Left cardiac atrium (tissue), 4 donors: ENCODE data around the gene TSPO. TPM values are rescaled to one million over a fixed set of nuclear protein-coding genes. Genes with fewer than 3 reads are reported as not detected.
"Not testable (repeated sequence)": the region's sequence is repeated elsewhere in the genome, so short reads cannot be mapped to it uniquely, and the experiment has no call there.

Experiments
- ATAC-seq, 2 donors: fragments of 200-7000 bp; cut with Tn5 transposase; one replicate each; pipeline ENCODE4 v1.9.1; 2020; ENCODE audit warnings: mild to moderate bottlenecking in 2 of 2, moderate library complexity in 2 of 2
- DNase-seq: peaks from one replicate; pipeline ENCODE4 v3.0.0-alpha.2; 2020
- intact Hi-C, 2 donors: fragments of 100-400 bp; cut with DNase I; formaldehyde crosslinking; loops; one replicate each; pipeline versions ENCODE4 v1.14.1 to v1.15.1; 2022 to 2023
- total RNA-seq, 2 donors: library from RNA; stranded (reverse); fragmentation: NEBNext Ultra II Directional; extraction: Animal tissue kit (Norgen Biotek cat#: 25700); gene quantifications; one replicate each; pipeline ENCODE4 v1.2.1, GENCODE V29; 2021
- donor health status: DM: no; HTN: yes; CAD: no.
- donor health status: DM: no; HTN: yes; CAD: no; lungs with severe emphysema.
- donor health status: DM: yes; HTN: yes; CAD: no.
- donor health status: Dilated cardiomyopathy.

The TSPO gene
- total RNA-seq, 2 donors from 2014 or later, result 96.2 to 147 TPM

DNA sequence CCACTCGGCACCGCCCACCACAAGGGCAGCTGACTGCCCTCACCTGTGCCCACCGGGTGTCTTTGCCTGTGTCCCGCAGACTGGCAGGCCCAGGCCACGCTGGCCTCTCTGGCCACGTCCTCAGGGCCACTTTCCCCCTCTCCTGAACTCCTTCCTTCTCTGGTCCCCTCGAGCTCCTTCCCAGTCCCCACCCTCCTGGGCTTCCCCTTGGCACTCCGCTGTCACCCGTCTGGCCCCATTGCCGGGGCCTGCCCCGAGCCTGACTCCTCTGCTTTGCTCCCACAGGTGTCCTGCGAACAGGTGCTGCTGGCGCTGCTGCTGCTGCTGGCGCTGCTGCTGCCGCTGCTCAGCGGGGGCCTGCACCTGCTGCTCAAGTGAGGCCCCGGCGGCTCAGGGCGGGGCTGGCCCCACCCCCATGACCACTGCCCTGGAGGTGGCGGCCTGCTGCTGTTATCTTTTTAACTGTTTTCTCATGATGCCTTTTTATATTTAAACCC is 22.4 kb upstream of the TSPO start:
- ATAC-seq (no peak), DNase-seq (no peak)
- intact Hi-C loops, result no loop called here

DNA sequence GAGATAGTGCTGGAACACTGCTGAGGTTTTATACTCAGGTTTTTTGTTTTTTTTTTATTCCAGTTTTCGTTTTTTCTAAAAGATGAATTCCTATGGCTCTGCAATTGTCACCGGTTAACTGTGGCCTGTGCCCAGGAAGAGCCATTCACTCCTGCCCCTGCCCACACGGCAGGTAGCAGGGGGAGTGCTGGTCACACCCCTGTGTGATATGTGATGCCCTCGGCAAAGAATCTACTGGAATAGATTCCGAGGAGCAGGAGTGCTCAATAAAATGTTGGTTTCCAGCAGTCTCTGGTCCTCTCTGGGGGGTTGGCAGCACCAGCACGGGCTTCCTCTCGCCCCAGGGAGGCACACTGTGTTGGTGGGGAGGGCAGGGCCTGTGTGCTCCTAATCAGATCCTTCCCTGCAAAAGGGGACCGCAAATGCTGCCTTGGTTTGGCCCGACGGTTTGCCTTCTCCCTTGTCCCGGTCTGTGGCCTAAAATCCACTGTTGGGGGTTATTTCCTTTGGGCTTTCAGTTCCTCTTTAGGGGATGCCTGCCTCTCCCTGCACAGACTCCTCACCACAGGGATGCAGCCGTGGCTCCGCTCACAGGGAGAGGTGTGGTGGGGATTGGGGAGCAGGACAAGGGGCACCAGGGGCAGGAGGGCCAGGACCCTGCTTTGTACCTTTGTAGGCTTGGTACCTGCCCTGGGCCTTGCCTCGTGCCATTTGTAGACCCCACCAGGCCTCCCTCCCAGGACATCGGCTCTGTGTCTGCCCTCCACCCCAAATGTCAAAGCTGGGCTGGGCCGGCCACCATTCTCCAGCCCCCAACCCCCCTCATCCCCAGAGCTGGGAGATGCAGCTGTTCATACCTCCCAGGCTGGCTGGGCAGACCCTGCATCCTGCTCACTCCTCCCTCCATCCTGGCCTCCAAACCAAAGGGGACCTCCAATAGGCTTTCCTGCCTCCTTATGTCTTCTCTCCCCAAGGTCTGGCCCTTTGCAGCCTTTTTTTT is 21.6 kb upstream of the TSPO start:
- intact Hi-C loops, result no loop called here
- DNase-seq (no peak), ATAC-seq (no peak)

DNA sequence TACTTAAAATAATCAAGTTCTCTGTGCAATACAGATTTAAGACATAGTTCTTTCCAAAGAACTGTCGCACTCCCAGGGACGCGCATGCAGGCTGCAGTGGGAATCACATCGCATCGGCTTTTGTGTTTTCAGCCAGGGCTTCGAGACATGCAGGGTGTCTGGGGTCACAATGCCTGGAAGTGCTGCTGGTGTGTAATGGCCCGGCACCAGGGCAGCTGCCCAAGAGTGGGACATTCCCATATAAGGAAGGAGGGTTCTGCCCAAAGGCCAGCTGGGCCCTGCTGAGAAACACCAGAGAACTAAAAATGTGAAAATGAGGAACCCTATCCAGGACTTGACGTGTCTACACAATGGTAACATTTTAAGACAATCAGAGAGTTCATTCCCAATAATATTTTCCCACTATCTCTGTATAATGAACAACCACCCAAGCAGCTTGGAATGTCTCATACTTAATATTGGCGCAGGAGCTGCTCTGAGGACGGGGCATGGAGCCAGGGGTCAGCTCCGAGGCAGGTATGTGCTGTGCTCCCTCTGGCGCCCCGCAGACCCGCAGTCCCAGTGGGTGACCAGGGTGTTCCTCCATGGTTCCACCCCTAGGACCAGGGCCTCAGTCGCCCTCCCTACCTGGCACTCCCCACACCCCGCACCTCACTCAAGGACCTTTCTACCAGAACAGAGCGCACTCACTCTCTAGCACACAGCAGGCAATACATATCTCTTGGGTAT is 19.4 kb upstream of the TSPO start:
- ATAC-seq (peak; percentile 63 to 77), DNase-seq (peak; percentile 64)
- intact Hi-C loops, result no loop called here

DNA sequence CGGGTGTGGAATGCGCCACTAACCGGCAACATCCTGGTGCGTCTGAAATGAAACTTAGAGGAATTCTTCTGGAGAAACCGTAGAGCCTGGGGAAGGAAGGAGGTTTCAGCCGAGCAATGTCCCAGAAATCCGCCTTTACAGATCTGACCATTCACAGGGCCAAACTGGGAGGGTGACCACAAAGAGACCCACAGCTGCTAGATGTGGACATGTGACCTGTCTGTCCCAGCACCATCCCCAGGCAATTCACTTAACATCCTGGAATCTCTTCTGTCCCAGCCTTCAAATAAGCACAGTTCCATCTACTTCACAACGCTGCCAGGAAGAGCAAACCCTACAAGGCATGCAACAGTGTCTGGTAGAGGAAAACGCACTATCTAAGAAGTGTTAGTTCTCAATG is 18.0 kb upstream of the TSPO start:
- intact Hi-C loops, result no loop called here
- DNase-seq (no peak), ATAC-seq (no peak)

DNA sequence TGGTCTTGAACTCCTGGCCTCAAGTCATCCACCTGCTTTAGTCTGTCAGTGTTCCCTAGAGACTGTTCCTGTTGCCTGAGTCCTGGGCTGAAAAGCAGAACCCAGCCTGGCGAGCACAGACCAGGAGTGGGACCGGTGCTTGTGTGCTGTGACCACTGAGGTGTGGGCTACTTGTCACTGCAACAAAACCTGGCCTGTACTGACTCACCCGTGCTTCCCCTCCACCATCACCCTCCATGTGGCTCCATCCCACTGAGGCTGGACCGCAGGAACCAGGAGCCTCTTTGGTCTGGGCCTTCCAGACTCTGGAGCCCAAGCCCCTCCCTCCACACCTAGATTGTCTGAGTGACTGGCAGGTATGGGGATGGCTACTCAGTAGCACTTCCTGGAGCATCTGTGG is 16.8 kb upstream of the TSPO start:
- ATAC-seq, result no peak
- no peak for DNase-seq
- intact Hi-C loops, result no loop called here

DNA sequence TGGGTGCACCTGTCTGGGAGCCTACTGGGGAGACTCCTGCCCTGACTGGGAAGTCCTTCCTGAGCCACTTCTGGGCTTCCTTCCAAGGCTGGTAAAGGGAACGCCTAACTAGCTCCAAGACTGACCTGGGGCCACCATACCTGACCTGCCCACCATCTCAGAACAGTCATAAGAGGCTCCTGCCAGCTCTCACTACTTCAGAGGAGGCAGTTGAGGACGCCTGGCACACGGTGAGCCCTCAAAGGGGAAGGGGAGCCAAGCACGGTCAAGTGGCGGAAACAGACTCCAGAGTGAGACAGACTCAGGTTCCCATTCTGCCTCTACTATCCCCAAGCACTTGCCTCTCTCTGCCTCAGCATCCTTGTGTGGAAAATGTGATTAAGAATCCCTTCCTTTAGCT is 15.8 kb upstream of the TSPO start:
- DNase-seq (no peak), ATAC-seq (no peak)
- intact Hi-C loops, result no loop called here

DNA sequence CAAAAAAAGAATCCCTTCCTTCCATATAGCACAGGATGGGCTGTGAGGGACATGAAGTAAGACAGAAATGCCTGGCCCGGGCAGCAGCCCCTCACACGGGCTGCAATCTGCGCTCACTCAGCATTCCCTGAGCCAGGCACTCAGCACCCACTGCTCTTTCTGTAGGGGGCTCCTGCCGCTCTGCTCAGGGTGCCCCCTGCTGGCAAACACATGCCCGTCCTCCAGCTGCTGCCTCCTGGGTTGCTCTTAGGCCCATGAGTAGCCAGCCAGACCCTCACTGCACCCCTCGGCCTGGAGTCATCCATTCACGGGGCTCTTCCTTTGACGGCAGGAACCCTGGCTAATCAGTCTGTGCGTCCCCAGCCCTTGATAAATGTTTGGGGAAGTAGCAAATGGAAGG is 15.1 kb upstream of the TSPO start:
- intact Hi-C loops, result no loop called here
- DNase-seq, result peak; percentile 61
- ATAC-seq, result peak; percentile 47 to 62

DNA sequence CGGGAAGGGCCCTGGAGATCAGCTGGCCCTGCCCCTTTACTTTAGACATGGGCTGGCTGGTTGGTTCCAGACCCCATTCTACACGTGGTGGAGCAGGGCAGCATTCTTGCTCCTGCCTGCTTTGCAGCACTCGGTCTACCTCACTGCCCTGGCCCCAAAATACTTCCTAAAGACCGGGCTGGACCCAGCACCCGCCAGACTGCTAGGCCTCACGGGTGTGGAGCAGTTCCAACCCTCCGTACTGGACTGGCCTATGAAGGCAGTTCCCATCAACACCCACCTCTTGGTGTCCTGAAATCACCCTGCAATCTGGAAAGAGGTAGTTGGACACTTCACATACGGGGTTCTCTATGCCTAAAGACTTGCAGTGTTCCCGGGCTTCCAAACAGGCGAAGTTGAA is 14.6 kb upstream of the TSPO start:
- ATAC-seq (no peak), DNase-seq (no peak)
- intact Hi-C loops, result no loop called here

DNA sequence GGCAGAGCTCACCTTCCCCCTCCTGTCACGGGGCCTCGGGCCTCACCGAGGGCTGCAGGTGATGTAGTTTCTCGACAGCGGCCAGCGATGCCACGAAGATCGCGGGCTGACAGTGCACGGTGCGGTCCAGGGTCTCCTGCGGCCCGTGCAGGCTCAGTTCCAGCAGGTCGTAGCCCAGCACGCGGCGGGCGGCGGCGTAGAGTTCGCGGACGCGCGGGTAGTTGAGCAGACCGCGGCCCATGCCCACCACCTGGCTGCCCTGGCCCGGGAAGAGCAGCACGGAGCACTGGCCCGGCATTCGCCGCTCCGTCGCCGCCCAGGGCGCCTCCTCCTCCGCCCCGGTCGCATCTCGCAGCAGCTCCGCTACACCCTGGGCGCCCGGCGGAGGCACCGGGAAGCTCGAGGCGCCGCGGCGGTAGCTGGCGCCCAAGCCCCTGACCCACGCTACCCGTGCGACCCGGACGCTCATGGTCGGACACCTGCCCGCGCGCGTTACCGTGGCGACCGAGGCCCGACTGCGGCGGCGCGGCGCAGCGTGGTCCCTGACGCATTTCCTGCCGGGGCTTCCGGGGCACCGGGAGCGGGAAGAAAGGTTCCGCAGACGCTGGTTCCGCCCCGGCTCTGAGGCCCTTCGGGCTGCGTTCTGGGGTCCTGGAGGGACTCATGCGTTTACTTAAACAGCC is 8.3 kb upstream of the TSPO start, which contains the start of gene MCAT:
Gene MCAT (minus strand): TSS at position 519 of the 683 bp plus-strand sequence. CDS start 50 bp downstream, at position 469.
- peak; percentile 93 to 96 for ATAC-seq
- intact Hi-C loops, result no loop called here
- DNase-seq, result peak; percentile 92

DNA sequence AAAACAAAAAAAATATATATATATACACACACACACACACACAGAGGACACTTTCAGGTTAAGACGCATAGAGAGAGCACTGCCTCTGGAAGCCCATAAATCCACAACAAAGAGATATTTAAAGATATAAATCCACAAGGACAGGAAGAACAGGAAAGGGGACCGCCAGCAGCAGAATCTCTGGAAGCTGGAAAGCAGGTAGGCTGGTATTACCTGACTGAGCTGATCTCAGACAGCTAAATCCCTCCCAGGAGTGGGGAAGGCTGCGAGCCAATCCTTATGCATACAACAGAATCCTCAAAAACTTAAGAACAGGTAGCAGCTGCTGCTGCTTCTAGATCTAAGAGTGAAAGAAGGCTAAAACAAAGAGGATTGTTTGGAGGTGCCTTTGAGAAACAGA is 6.4 kb upstream of the TSPO start:
- ATAC-seq (no peak), DNase-seq (no peak)
- intact Hi-C loops, result no loop called here

DNA sequence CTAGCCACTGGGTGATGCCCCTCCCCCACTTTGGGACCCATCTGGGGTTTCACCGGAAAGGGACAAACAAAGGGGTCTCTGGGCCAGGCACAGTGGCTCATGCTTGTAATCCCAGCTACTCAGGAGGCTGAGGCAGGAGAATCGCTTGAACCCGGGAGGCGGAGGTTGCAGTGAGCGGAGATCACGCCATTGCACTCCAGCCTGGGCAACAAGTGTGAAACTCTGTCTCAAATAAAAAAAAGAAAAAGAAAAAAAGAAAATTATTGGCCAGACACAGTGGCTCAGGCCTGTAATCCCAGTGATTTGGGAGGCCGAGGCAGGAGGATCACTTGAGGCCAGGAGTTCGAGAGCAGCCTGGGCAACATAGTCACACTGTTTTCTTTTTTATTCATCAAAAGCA is 6.0 kb upstream of the TSPO start:
- ATAC-seq, DNase-seq, intact Hi-C loops: not testable (repeated sequence)

DNA sequence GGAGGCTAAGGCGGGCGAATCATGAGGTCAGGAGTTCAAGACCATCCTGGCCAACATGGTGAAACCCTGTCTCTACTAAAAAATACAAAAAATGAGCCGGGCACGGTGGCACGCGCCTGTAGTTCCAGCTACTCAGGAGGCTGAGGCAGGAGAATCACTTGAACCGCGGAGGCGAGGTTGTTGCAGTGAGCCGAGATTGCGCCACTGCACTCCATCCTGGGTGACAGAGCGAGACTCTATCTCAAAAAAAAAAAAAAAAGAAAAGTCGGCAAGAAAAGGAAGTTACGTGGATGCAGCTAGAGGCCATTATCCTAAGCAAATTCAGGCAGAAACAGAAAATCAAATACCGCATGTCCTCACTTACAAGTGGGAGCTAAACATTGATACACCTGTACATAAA is 5.0 kb upstream of the TSPO start:
- intact Hi-C loops, ATAC-seq, DNase-seq: not testable (repeated sequence)

DNA sequence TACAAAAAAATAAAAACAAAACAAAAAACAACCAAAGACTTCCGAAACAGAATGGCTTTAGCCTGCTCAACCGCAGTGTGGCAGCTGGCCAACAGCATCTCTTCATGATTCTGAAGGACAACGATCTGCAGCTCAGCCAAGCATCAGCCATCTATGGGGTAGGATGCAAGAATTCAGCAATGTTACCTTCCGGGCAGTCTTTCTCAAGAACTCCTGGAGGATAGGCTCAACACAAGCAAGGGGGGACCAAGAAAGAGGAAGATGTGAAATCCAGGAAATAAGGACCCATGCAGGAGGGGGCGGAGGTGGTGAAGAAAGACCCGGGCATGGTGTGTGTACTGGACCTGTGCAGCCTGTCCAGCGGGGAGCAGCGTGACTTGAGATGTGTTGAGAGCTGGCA is 3.5 kb upstream of the TSPO start:
- DNase-seq, result no peak
- intact Hi-C loops, result no loop called here
- ATAC-seq, result no peak

DNA sequence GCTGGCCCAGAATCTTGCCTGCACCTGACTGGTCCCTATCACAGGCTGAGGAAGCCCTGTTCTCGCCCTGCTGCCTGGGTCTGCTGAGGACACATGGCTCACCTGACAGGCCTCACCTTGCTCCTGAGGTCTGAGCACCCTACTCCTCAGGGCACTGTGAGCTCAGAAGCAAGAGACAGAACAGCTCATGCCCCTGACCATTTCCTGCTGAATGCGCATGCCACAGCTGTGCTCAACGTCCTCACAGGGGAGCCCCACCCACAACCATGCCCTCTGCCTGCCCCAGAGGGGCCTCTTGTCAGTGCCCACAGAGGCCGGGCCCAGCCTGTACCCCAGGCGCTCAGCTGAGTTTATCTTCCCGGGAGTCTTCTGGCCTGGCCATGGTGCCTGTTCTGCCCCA is 2.8 kb upstream of the TSPO start:
- no peak for ATAC-seq
- intact Hi-C loops, result no loop called here
- no peak for DNase-seq

DNA sequence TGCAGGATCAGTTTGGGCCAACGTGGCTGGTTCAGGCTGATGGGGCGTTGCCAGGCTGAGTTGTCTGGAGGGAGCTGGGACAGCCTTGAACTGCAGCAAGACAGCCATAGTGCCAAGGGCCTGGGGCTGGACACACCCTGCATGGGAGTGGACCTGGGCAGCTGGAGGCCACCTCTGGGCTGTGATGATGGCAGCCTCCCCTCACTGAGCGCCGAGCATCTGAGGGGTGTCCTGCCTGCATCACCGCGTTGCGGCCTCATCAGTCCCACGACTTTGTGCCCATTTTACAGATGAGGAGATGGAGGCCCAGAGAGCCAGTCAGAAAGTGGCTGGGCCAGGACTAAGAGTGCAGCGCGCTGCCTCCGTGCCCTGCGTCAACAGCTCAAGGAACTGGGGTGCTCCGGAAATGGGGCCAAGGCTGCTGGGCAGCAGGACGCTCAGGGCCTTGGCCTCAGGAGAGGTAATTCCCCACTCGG is 590 bp upstream of the TSPO start:
- ATAC-seq (no peak), DNase-seq (no peak)
- intact Hi-C loops, result no loop called here

DNA sequence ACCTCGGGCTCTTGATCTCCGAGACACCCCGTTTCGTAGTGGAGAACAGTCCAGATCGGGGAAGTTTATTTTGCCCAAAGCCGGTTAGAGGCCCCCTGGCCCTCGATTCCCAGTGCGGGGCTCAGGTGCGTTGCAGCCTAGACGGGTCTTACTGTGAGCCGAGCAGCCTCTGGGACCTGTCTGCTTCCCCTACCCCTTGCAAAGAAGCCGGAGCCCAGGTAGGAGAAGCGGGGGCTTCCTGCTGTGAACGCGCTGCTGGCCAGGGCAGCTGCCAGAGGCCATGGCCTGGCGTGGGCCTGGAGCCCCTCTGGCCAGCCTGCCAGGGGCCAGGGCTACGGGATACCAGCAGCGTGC is 621 bp downstream of the TSPO start:
- no peak for ATAC-seq
- no peak for DNase-seq
- intact Hi-C loops, result no loop called here

DNA sequence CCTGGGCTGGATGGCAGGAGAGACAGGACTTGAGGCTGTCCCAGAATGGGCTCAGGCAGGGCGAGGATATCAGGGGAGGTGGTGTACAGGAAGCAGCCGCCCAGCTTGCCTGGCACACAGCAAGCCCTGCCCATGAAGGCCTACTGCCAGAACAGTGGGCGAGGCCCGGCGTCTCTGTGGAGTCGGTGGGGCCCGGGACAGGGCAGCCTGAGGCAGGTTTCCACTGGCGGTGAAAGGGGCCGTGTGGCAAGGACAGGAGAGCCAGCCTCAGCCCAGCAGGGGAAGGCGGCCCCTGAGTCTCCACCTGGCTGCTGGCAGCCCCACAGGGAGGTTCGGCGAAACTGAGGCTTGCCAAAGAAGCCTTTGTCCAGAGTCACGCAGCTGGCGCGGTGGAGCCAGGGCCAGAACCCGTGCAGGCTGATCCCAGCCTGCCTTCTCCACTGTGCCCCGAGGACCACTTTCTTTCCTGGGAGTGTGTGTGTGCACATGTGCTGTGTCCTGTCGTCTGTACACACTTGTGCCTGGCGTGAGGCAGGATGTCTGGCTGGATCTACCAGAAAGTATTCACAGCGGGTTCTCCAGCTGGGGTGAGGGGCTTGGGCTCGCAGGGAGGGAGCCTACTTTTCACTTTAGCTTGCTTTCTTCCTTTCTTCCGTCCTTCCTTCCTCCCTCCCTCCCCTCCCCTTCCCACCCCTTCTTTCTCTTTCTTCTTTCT is 1.2 kb downstream of the TSPO start:
- intact Hi-C loops, result no loop called here
- ATAC-seq (peak; percentile 75 to 86), DNase-seq (peak; percentile 84)

DNA sequence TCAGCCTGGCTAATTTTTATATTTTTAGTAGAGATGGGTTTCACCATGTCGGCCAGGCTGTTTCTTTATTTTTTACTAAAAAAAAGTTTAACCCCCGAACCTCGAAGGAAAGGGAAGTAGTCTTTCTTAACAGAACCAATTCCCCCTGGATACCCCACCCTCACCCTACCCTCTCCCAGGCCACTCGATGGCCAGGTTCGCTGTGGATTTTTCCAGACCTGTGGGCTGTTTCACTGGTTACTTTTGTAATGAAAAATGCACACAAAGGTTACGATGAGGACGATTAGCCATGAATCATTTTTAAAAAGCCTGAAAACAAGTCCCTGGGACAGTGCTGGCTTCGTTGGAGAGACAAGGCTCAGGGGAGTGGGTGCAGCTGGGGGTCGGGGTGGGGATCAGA is 2.5 kb downstream of the TSPO start:
- no peak for DNase-seq
- no peak for ATAC-seq
- intact Hi-C loops, result no loop called here
